Liver (tissue), 9 donors: ENCODE results near the gene LIMS2. TPM values are rescaled to one million over a fixed set of nuclear protein-coding genes. Genes with fewer than 3 reads are reported as not detected.

ENCODE experiments used
- DNase-seq: peaks from one replicate; pipeline ENCODE4 v3.0.0-alpha.2; 2017; ENCODE audit warnings: low spot score
- H3K27ac ChIP-seq, 2 donors: one replicate each; pipeline ENCODE4 v1.7.0; 2013; ENCODE audit warnings: inconsistent platforms in 2 of 2, low read length in 2 of 2, control low read depth in 1 of 2, low read depth in 1 of 2, mild to moderate bottlenecking in 1 of 2
- H3K27me3 ChIP-seq, 4 donors: one replicate each; pipeline versions ENCODE4 v1.6.1 to v1.7.0; 2013; ENCODE audit warnings: low read length in 3 of 4, inconsistent platforms in 1 of 4, mild to moderate bottlenecking in 1 of 4, moderate library complexity in 1 of 4; ENCODE audit not compliant: control insufficient read depth in 4 of 4, insufficient read depth in 4 of 4
- H3K36me3 ChIP-seq, 4 donors: one replicate each; pipeline versions ENCODE4 v1.6.1 to v1.7.0; 2013; ENCODE audit warnings: low read length in 3 of 4, mild to moderate bottlenecking in 3 of 4, low read depth in 1 of 4, moderate library complexity in 1 of 4; ENCODE audit not compliant: control insufficient read depth in 4 of 4, insufficient read depth in 3 of 4
- H3K4me1 ChIP-seq, 4 donors: one replicate each; pipeline versions ENCODE4 v1.6.1 to v1.7.0; 2013; ENCODE audit warnings: low read length in 3 of 4, mild to moderate bottlenecking in 3 of 4, moderate library complexity in 1 of 4; ENCODE audit not compliant: control insufficient read depth in 4 of 4, insufficient read depth in 4 of 4
- H3K4me3 ChIP-seq, 3 donors: one replicate each; pipeline versions ENCODE4 v1.6.1 to v1.7.0; 2013; ENCODE audit warnings: low read length in 3 of 3, control low read depth in 1 of 3, low read depth in 1 of 3, mild to moderate bottlenecking in 1 of 3
- H3K9ac ChIP-seq, 2 donors: one replicate each; pipeline ENCODE4 v1.7.0; 2013; ENCODE audit warnings: low read length in 2 of 2, mild to moderate bottlenecking in 2 of 2, moderate library complexity in 2 of 2, control low read depth in 1 of 2, low read depth in 1 of 2
- H3K9me3 ChIP-seq, 4 donors: one replicate each; pipeline versions ENCODE4 v1.6.1 to v1.7.0; 2013; ENCODE audit warnings: low read length in 3 of 4; ENCODE audit not compliant: control insufficient read depth in 4 of 4
- ATF3 ChIP-seq: IDR thresholded peaks from 2 replicates; pipeline ENCODE4 v1.6.1; 2016; ENCODE audit warnings: antibody characterized with exemption
- EGR1 ChIP-seq, 2 donors: IDR thresholded peaks; 2 replicates each; pipeline ENCODE4 v1.6.1; 2016 to 2018; ENCODE audit warnings: antibody characterized with exemption in 2 of 2, low read depth in 2 of 2
- FOXA1 ChIP-seq: IDR thresholded peaks from 2 replicates; pipeline ENCODE4 v1.6.1; 2016; ENCODE audit warnings: antibody characterized with exemption
- FOXA2 ChIP-seq: IDR thresholded peaks from 2 replicates; pipeline ENCODE4 v1.6.1; 2016; ENCODE audit warnings: antibody characterized with exemption
- HNF4A ChIP-seq, 2 donors: conservative IDR thresholded peaks; 2 replicates each; pipeline ENCODE4 v1.6.1; 2016; ENCODE audit warnings: antibody characterized with exemption in 2 of 2, mild to moderate bottlenecking in 2 of 2
- HNF4G ChIP-seq: IDR thresholded peaks from 2 replicates; pipeline ENCODE4 v1.6.1; 2016; ENCODE audit warnings: antibody characterized with exemption
- NR2F2 ChIP-seq: IDR thresholded peaks from 2 replicates; pipeline ENCODE4 v1.6.1; 2016; ENCODE audit warnings: antibody characterized with exemption
- RAD21 ChIP-seq, 2 donors: IDR thresholded peaks; 2 replicates each; pipeline ENCODE4 v1.6.1; 2016; ENCODE audit warnings: antibody characterized with exemption in 2 of 2, mild to moderate bottlenecking in 2 of 2
- REST ChIP-seq: IDR thresholded peaks from 2 replicates; pipeline ENCODE4 v1.6.1; 2016; ENCODE audit warnings: antibody characterized with exemption, mild to moderate bottlenecking
- RXRA ChIP-seq, 2 donors: IDR thresholded peaks; 2 replicates each; pipeline ENCODE4 v1.6.1; 2017 to 2018; ENCODE audit warnings: antibody characterized with exemption in 2 of 2, mild to moderate bottlenecking in 1 of 2
- TAF1 ChIP-seq: conservative IDR thresholded peaks from 2 replicates; pipeline ENCODE4 v1.6.1; 2016; ENCODE audit warnings: antibody characterized with exemption, mild to moderate bottlenecking
- YY1 ChIP-seq: IDR thresholded peaks from 2 replicates; pipeline ENCODE4 v1.6.1; 2016; ENCODE audit warnings: antibody characterized with exemption, mild to moderate bottlenecking
- ZBTB33 ChIP-seq: IDR thresholded peaks from 2 replicates; pipeline ENCODE4 v1.6.1; 2016; ENCODE audit warnings: antibody characterized with exemption
- WGBS: extraction: QIAGEN DNeasy Blood & Tissue Kit; methylation state at CpG from one replicate; pipeline ENCODE4 v1.1.7; 2013; 5-methylcytosine and 5-hydroxymethylcytosine counted together
- polyA plus RNA-seq, 2 donors: library from polyadenylated mRNA; stranded (reverse) in 1 of 2; unstranded in 1 of 2; fragments of 200-250 nt in 1 of 2; fragments of >200 nt in 1 of 2; fragmentation: Nextera tagmentation in 1 of 2; extraction: Ambion mirVana in 1 of 2; gene quantifications; one replicate each; pipeline versions ENCODE4 v1.2.1 to v1.2.3, GENCODE V29; 2013 to 2015
- total RNA-seq, 2 donors: library from RNA; depleted of rRNA; stranded (reverse); fragments of >200 nt; gene quantifications; one replicate each; pipeline ENCODE4 v1.2.3, GENCODE V29; 2014
- TF ChIP-seq, protein P1 (sequence below): fragments of 150-350 bp; IDR thresholded peaks from 2 replicates; pipeline ENCODE4 v1.5.1; 2017; ENCODE audit warnings: improper control_type of control experiment, low read depth, low read length; ENCODE audit not compliant: missing input control
- TF ChIP-seq, protein P2 (sequence below): IDR thresholded peaks from 2 replicates; pipeline ENCODE4 v1.6.1; 2016; ENCODE audit warnings: antibody characterized with exemption
- donor health status: healthy.
- donor health status: healthy.
- donor health status: healthy.
- donor health status: healthy.
- donor health status: healthy.

The LIMS2 gene
- total and polyA plus RNA-seq, 4 donors: 1.4 to 17.9 (median 16.1) TPM

DNA sequence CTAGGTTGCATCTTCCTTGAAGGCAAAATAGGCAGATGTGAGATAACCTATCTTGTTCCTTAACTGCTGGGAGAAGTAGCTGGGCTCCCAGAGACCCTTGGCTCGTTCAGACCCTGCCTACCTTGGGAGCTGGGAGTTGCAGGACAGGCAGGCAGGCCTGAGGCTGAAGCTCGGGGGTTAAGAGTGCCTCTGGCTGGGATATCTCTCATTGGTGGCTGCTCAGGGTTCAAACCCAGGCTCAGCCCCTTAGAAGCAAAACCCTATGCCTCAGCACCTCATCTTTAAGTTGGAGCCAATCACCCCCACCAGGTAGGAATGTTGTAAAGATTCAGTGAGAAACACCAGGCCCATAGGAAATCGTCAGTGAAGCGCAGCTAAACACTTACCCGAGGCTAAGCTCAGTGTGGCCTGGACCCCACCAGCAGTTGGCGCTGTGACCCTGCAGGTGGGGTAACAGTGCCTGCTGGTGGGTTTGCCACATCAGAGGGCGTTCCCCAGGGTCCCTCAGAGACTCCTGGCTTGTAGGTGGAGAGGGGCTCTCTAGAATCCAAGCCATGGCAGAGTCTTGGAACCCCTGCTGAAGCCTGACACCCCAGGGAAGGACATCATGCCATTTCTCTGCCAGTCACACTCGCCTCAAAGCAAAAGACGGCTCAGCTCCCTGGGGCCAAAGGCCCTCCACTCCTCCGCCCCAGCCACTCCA is 84.0 kb downstream of the LIMS2 start:
- H3K9ac ChIP-seq: no peak overlapping the region
- no peak overlapping the region for H3K4me3 ChIP-seq
- DNase-seq: peak; percentile 69
- no peaks in the 10 kb centered on the region for H3K36me3 ChIP-seq
- no peak overlapping the region for H3K27ac ChIP-seq
- WGBS: 50% methylated on average over 10 of the region's 10 CpGs
- no peaks in the 10 kb centered on the region for H3K4me1 ChIP-seq
- TF ChIP-seq, protein P1, sequence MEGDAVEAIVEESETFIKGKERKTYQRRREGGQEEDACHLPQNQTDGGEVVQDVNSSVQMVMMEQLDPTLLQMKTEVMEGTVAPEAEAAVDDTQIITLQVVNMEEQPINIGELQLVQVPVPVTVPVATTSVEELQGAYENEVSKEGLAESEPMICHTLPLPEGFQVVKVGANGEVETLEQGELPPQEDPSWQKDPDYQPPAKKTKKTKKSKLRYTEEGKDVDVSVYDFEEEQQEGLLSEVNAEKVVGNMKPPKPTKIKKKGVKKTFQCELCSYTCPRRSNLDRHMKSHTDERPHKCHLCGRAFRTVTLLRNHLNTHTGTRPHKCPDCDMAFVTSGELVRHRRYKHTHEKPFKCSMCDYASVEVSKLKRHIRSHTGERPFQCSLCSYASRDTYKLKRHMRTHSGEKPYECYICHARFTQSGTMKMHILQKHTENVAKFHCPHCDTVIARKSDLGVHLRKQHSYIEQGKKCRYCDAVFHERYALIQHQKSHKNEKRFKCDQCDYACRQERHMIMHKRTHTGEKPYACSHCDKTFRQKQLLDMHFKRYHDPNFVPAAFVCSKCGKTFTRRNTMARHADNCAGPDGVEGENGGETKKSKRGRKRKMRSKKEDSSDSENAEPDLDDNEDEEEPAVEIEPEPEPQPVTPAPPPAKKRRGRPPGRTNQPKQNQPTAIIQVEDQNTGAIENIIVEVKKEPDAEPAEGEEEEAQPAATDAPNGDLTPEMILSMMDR: peak; percentile 92
- no peak for TF ChIP-seq YY1
- no peak for TF ChIP-seq TAF1
- peak; percentile 95 to 98 for TF ChIP-seq RAD21 (IDR thresholded peaks at IDR 0.05)
- no peaks in the 10 kb centered on the region for H3K9me3 ChIP-seq
- no peaks in the 10 kb centered on the region for H3K27me3 ChIP-seq

GRCh38 chr2:127590386-127591190 is 84.7 kb downstream of the LIMS2 start:
- H3K4me1 ChIP-seq: no peaks in the 10 kb centered on the region
- H3K4me3 ChIP-seq: no peak overlapping the region
- no peaks in the 10 kb centered on the region for H3K27me3 ChIP-seq
- H3K27ac ChIP-seq: no peak overlapping the region
- H3K36me3 ChIP-seq: no peaks in the 10 kb centered on the region
- 92% methylated on average over 8 of the region's 8 CpGs for WGBS
- no peaks in the 10 kb centered on the region for H3K9me3 ChIP-seq
- H3K9ac ChIP-seq: no peak overlapping the region
- TF ChIP-seq TAF1 (no peak), RAD21 (IDR thresholded peaks at IDR 0.05) (no peak), NR2F2 (no peak), EGR1 (IDR thresholded peaks at IDR 0.05; ENCODE audit: low read depth in 2 of 2) (no peak), ATF3 (no peak), HNF4A (conservative IDR thresholded peaks at IDR 0.05) (no peak), REST (no peak), RXRA (IDR thresholded peaks at IDR 0.05) (no peak), FOXA2 (no peak), ZBTB33 (no peak), FOXA1 (no peak), HNF4G (no peak)
- TF ChIP-seq, protein P2, sequence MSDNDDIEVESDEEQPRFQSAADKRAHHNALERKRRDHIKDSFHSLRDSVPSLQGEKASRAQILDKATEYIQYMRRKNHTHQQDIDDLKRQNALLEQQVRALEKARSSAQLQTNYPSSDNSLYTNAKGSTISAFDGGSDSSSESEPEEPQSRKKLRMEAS: no peak
- DNase-seq: no peak
